NCI-H2107 treated with DMSO at 0.1 percent for 48 hours (cell line): ENCODE measurements around the gene HAPLN2.
A peak's percentile ranks its signal among the peaks of the same experiment; 100 is the strongest.

Experiments
- DNase-seq: peaks from one replicate; lab custom pipeline; 2025; ENCODE audit not compliant: unreplicated experiment; lab: John Stamatoyannopoulos, UW

Gene HAPLN2

DNA sequence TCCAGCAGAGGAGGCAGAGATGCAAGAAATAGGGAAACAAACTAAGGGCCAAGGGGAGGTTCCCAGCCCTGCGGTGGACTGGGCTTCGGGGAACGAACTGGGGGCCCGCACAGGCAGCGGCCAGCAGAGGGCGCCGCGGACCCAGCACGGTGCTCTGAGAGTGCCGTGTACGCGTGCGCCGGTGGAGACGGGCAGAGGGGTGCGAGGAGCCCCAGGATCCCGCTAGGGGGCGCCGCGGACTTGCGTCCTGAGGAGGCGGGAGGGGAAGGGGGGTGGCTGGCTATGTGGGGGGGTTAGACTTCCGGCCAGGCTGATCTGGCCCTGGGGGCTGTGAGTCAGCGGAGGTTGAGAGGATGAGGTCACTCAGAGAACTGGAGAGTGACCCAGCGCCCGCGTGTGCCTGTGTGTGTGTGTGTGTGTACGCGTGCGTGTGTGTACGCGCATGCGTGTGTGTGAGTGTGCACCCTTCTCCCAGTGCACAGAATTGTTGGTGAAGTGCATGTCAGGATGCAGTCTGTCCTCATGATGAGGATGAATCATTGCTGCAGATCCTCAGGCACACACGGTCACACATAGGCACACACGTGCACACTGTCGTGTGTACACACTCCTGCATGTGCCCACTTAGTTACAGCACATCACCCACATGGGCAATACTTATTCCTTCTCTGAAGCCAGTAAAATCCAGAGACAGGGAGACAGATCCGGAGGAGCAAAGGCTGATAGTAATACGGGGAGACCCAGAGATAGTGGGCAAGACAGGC lies 41.0 kb downstream of the HAPLN2 start:
- DNase-seq, result peak; percentile 77

DNA sequence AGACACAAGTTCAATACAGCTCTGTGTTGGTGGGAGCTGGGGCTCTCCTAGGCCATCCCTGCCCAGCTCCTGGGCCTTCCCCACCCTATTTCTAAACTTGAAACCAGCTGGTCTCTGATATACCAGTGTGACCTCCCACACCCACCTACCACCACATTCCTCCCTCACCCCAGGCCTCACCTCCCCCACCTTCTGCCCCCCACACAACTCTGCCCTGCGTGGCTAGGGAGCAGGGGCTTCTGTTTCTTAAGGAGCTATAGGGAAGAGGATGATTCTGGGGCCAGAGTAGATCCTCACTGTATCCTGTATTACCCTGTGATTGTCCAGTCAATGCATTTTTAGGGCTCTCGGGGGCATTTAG lies 41.5 kb downstream of the HAPLN2 start:
- no peak for DNase-seq

DNA sequence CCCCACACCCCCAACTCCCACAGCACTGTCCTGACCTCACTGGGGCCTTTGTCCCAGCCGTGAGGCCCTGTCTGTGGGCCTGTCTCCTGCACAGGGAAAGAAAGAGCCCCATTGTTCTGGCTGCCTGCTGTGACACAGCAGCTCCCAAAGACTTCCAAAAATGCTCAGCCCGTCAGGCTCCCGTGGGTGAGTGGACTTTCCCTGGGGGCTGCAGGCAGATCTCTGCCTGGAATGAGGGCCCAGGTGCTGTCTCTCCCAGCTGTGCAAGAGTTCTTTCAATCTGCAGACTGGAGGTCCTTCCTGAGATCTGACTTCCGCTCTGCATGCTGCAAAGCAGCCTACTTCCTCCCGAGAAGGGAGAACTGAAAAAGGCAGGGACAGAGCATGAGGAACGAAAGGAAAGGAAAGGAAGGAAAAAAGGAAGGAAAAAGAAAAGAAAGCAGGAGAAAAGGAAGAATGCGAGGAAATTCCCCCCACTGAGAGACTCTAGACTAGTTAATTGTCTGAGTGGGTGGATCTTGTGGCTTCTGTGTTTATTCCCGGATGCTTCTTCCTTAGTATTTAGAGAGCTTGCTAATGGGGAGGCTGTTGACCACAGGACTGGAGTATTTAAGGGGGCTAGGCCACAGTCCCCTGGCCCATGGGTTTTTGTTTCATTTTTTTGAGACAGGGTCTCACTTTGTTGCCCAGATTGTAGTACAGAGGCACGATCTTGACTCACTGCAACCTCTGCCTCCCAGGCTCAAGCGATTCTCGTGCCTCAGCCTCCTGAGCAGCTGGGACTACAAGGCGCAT lies 43.0 kb downstream of the HAPLN2 start:
- no peak for DNase-seq

DNA sequence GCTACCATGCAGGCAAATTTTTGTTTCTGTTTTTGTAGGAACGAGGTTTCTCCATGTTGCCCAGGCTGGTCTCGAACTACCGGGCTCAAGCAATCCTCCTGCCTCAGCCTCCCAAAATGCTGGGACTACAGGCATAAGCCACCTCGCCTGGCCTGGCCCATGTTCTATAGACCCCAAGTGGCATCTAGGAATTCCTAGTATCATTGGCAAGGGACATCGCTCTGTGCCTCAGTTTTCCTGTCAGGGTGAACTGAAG lies 43.5 kb downstream of the HAPLN2 start:
- no peak for DNase-seq

DNA sequence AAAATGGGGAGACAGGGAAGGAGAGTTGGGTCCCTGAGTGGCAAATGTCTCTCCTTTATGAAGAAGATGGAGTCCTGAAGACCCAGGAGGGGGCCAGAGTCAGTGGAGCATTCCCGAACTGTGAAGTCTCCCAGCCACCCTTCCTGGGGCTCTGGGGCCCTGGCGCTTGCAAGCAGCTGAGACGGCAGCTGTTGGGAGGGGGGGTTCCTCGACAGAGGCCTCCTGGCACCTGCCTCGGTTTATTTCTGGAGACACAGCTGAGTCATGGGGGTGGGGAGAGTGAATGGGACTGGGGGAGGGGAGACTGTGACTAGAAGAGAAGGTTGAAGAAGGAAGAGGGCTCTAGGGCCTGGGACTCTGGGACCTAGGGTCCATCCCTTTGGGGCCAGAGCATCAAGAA lies 44.0 kb downstream of the HAPLN2 start:
- no peak for DNase-seq

DNA sequence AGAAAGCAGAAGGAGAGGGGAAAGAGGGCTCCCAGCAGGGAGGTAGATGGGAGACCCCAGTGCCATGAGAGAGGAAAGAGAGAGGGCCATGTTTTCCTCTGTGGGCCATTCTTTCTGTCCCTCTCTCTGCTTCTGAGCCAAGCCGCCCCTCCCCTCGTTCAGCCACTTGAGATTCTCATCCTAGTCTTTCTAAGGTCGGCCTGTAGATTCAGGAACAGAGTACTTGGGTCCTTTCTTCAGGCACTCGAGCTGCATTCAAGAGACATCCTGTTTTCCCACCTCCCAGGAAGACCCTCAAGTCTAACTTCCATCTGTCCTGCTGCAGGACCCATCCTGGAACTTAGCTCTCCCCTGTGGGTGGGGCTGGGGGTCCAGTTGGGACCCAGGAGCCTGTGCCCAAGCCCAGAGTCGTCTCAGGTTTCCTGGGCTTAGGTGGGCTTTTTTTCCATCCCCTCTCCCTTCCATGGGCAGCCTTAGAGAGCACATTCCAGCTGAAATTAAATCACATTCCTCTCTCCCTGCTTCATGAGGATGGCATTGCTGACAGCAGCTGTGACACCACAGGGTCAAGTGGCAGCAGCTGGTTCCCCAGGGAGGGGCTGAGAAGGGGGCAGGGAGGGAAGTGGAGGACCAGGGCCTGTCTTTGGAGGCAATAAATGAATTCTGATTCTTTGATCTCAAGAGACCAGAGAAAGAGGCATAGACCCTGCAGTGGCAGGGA lies 45.0 kb downstream of the HAPLN2 start:
- no peak for DNase-seq

DNA sequence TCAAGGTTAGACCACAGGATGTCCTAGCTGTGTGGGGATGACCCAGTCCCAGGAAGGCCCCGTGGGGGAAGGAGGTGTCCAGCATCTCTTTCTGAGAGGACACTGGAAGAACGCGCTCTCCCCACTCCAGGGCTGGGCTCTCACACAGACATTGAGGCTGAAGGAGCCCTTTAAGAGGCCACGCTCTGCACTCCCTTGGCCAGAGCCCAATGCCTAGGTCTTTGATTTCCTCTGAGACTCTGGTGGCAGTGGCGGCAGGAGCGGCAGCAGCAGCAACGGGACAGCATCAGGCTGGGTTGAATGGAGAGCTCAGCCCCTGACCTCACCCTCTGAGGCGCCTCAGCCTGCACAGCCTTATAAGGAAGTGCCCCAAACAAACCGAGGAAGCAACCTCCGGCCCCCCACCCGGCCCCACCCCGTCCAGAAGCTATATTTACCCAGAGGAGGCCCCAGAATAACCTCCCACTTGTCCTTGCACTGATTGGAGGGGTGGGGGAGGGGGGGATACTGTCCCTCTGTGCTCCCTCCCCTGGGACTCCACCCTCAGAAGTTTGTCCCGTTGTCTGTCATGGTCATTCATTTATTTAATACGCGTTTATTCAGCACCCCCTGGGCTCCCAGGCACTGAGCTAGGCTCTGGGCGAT lies 45.7 kb downstream of the HAPLN2 start:
- no peak for DNase-seq

DNA sequence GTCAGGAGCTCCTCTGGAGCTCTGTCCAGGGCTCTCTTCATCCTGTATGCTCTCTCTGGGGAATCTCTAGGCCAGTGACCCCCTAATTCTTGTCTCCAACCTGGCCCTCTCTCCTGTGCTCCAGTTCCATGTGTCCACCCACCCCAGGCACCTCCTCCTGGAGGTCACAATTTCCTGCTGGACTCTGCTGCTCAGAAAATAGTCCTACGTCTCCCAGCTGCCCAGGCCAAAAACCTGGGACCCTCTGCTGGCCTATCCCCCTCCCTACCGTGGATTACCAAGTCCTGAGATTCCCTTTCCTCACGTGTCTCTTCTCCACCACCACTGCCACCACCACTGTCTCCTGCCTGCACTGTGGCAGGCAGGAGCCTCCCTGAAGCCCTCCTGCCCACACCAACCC lies 46.3 kb downstream of the HAPLN2 start:
- DNase-seq, result no peak

DNA sequence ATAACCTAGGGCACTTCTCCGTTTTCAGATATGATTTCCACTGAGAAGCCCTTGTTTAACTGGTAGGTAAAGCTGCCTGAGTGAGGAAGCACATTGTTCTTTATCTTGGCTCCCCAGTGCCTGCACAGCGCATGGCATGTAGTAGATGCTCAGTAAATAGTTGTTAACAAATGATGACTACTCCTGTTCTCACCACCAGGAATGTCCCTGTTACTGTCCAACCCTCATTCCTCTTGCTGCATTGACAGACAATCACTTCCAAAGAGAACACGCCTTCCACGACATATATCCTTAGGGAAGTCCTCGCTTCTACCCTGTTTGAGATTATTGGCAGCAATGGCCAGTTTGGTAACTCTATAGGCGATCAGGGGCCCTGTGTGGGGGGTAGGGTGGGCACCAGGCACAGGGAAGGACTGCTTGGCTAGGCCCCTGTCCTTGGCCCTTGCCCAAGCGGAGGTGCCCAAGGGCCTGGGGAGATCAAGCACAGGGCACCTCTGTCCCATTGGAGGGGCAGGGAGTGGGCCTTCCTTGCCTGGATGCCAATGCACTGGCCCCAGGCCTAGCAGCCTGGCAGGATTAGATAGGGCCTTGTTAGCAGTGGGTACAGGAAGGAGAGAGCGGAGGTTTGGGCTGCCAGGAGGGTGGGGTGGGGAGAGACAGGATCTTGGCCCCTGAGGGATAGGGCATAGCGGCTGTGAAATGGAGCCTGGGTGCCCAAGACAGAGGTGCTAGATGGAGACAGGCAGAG lies 47.8 kb downstream of the HAPLN2 start:
- DNase-seq, result no peak

DNA sequence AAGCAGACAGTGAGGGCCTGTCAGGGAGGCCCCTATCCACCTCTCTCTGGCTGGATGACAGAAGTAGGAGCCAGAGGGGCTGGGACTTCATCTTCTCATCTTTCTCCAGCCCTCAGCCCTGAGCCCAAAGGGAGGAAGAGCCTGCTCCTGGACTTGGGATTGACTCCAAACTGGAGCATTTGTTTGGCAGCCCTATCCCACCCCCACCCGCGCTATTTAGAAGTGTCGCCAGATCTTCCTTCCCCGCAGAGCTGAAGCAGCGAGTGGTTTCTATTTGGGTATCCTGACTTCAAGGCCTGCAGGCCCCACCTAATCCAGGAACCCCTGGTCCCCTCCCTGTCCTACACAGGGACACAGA lies 48.4 kb downstream of the HAPLN2 start:
- no peak for DNase-seq

DNA sequence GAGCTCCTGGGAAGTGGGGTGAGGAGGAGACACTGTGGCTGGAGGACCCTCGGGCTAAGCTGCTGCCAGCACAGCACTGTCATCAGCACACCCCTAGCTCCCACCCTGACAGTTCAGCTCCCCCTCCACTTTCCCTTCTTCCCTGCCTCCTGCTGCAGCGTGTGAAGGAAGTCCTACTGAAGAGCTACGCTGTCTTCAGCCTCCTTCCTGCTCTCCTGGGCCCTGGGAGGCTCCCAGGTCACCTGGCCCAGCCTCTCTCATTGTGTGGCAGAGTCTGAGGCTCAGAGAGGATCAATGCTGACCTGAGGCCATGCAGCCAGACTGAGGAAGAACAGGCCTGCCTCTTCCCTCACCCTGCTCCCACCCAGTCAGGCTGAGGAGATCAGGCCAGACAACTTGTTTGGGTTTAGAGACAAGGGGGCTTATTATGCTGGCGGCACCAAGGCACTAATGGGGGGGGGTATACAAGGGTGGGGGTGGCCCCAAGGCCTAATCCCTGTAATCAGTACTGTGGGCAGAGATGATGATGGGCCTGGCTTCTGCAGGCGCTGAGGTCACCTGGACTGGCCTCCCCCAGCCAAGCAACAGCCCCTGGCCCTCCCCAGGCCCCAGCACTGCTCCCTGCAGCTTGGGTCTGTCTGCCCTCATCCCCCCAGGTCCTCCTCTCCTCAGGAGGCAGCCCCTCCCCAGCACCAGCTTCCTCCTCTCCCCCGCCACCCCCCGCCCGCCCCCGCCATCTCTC lies 48.9 kb downstream of the HAPLN2 start:
- DNase-seq, result no peak

DNA sequence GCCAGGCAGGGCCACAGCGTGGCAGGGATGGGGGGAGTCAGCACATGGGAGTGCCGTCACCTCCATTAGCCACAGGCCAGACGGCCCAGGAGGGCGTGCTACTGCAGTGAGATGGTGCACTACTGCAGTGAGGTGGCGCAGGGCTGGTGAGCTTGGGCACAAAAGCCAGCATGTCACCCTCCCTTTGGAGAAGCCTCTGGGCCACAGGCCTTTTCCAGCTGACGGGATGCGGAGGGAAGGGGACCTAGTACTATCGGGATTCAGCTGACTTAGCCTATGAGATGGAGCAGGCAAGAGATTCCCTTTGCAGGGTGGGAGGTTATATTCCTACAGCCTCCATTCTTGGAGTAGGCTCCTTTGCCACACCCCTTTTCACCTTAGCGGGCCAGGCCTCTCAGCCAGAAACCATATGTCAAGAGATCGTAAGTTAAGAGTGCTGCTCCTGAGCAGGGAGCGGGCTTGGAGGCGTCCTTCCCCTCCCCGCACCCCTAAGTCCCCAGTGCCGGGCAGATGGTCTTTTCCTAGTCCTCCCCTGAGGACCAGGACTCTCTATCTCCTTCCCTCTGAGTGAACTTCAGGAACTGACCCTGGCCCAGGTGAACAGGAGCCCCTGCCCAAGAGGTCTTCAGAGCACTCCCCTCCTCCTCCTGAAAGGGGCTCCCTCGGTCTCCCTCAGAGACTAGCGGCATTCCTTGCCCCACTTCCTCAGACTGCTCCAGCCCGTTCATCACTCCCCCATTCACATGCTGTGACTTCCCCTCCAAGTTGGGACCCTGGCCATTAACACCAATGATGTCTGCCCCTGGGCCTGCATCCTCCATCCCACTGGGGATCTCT lies 49.8 kb downstream of the HAPLN2 start:
- no peak for DNase-seq

DNA sequence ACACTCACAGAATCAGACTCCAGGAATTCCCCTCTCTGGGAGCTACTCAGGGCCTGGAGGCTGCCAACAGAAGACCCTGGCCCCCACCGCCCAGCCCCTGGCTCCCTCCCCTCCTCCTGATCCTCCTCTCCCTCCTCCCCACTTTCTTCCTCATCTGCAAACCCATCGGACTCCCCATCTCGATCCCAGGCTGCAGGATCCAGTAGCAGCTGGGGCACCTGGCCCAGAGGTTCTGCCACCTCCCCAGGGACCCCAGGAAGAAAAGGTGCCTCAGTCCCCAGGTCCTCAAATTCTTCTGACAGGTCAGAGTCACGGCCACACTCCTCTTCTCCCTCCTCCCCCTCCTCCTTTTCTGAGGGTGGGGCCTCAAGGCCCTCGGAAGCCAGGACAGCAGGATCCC lies 50.6 kb downstream of the HAPLN2 start:
- DNase-seq, result no peak

DNA sequence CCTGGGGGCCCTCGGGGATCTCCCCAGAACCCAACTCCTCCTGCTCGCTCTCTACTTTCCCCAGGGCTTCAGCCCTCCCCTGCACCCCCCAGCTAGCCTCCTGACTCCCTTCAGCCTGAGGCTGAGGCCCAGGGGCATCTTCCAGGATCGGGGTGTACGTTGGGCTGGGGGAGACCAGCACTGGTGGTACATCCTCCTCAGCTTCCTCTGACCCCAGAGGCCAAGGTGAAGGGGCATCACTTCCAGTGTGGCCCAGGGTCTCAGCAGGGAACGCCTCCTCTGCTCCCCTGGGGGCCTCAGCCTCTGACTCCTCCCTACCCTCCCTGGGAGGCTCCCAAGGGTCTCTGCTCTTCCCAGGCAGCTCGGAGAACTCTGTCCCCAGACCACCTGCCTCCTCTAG lies 51.1 kb downstream of the HAPLN2 start:
- DNase-seq, result no peak

DNA sequence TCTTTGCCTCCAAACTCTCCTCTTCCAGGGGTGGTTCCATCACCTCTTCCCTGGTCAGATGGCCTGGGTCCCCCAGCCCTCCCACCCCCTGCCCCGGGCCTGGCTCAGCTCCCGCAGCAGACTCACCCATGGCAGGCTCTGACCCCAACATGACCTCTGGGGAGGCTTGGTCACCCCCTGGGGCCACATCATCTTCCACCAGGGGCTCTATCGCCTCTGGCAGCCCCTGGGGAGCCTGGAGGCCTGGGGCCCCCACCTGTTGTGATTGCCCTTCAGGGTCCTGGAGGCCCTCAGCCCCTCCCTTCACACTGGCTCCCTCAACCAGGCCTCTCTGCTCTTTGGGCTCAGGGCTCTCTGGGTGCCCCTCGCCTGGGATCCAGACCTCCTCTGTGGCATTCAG lies 51.6 kb downstream of the HAPLN2 start:
- no peak for DNase-seq

DNA sequence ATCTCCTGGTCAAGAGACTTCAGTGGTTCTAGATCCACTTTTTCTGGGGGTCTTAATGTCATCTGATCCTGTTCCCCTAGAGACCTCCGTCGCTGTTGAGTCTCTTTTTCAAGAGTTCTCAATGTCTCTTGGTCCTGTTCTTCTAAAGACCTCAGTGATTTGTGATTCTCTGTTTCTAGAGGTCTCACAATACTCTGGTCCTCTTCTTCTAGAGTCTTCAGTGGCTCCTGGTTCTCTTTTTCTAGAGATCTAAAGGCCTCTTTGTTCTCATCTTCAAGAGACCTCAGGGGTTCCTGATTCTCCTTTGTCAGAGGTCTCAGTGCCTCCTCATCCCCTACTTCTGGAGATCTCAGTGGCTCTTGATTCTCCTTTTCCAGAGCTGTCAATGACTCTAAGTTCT lies 52.6 kb downstream of the HAPLN2 start:
- DNase-seq, result no peak

DNA sequence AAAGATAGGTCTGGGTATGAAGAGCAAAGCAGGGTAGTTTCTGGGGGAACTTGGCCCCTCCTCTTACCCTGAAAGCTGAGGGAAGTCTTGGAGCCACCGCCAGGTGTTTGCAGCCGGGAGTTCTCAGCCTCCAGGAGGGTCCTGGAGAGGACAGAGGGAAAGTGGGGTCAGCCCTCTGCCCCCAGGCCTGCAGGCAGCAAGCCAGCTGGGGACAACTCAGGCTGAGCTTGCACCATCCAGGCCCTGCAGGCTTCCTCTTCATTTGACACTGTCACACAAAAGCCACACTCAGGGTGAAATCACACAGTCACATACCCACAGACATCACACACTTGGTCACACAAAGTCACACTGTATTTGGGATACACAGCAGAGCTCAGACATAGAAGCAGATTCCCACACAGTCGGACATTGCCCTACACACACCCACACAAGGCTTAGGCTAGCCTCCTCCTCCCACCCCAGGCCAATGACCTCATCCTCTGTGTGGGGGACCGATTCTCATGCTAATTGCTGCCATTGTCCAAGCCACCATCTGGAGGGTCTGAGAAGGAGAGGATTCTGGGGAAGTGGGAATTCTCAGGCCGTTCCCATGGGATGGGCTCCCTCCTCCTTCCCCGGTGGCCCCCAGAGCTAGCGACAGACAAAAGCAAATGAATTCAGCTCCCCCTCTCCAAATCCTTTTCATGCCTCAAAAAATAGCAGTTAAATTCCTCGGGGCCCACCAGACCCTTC lies 54.3 kb downstream of the HAPLN2 start:
- DNase-seq, result no peak
